Right hindlimb (tissue), 1 donor: ENCODE measurements around the gene SIM2.
A peak's percentile ranks its signal among the peaks of the same experiment; 100 is the strongest.
"Not testable (repeated sequence)": the region's sequence is repeated elsewhere in the genome, so short reads cannot be mapped to it uniquely, and the experiment has no call there.

Experiments used
- DNase-seq: peaks from one replicate; pipeline ENCODE4 v3.0.0-alpha.2; 2018

SIM2 gene, protein sequence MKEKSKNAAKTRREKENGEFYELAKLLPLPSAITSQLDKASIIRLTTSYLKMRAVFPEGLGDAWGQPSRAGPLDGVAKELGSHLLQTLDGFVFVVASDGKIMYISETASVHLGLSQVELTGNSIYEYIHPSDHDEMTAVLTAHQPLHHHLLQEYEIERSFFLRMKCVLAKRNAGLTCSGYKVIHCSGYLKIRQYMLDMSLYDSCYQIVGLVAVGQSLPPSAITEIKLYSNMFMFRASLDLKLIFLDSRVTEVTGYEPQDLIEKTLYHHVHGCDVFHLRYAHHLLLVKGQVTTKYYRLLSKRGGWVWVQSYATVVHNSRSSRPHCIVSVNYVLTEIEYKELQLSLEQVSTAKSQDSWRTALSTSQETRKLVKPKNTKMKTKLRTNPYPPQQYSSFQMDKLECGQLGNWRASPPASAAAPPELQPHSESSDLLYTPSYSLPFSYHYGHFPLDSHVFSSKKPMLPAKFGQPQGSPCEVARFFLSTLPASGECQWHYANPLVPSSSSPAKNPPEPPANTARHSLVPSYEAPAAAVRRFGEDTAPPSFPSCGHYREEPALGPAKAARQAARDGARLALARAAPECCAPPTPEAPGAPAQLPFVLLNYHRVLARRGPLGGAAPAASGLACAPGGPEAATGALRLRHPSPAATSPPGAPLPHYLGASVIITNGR

DNA sequence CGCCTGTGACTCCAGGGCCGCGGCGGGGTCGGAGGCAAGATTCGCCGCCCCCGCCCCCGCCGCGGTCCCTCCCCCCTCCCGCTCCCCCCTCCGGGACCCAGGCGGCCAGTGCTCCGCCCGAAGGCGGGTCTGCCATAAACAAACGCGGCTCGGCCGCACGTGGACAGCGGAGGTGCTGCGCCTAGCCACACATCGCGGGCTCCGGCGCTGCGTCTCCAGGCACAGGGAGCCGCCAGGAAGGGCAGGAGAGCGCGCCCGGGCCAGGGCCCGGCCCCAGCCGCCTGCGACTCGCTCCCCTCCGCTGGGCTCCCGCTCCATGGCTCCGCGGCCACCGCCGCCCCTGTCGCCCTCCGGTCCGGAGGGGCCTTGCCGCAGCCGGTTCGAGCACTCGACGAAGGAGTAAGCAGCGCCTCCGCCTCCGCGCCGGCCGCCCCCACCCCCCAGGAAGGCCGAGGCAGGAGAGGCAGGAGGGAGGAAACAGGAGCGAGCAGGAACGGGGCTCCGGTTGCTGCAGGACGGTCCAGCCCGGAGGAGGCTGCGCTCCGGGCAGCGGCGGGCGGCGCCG is at the start of gene SIM2:
TSS of gene SIM2 (plus strand) at position 135 of the 565 bp plus-strand sequence. CDS start 632 bp downstream, outside the sequence.
- no peak for DNase-seq

DNA sequence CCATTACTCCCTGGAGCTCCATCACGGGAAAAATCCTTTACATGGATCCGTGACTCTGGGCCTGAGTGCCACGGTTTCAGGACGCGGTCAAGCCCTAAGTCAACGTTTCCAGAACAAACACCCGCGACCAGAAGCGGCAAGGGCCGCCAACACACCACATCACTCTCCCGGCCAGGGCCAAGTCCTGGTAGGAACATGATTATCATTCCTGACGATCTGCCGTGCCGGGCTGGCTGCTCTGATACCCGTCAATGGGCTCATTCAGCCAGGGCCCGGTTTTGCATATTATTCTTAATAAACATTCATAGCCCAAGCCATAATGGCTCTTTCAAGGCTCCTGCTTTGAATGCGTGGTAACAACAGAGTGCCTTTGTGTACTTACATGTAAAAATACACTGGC is 44.6 kb upstream of the SIM2 start:
- peak; percentile 41 for DNase-seq

DNA sequence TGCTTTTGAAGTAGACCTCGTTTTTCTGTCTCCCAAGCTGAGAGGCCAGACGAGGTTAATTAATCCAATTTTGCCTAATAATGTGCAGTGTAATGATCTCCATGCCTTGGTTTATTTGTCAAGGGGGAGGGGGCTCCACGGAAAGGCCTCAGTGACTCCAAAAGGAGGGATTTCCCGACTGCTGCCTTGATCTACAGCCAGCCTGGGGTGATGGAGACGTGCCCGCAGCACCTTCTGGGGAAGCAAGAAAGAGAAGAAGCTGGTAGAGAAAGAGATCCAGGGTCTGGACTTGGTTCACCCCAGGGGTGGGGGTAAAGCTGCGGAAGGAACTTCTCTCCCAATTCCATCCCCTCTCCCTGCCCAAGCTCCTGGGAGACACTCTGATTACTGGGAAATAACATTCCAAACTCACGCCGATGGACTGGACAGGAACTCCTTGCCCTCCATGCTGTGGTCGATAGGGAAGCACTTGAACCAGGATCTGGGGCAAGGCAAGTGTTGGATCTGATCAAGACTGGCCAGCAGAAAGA is 44.1 kb upstream of the SIM2 start:
- DNase-seq = no peak

DNA sequence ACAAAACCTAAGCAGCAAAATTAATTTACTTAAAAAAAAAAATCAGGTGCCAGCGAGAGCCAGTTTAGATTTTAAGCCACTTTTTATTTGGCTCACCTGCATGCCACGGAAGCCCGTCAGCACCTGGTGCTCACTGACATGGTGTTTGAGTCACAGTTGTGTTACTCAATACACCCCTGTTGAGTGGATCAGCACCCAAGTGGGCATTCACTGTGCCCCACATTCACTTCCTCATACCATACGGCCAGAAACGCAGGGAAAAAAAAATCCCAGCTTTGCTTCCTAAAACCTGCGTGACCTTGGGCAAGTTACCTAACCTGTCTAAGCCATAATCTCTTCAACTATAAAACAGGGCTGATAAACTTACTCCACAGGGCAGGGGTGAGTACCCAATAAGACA is 42.8 kb upstream of the SIM2 start:
- DNase-seq = no peak

DNA sequence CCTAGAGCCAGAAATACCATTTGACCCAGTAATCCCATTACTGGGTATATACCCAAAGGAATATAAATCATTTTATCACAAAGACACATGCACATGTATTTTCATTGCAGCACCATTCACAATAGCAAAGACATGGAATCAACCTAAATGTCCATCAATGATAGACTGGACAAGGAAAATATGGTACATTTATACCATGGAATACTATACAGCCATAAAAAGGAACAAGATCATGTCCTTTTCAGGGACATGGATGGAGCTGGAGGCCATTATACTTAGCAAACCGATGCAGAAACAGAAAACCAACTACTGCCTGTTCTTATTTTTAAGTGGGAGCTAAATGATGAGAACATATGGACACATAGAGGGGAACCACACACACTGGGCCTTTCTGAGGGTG is 41.6 kb upstream of the SIM2 start:
- not testable (repeated sequence) for DNase-seq

DNA sequence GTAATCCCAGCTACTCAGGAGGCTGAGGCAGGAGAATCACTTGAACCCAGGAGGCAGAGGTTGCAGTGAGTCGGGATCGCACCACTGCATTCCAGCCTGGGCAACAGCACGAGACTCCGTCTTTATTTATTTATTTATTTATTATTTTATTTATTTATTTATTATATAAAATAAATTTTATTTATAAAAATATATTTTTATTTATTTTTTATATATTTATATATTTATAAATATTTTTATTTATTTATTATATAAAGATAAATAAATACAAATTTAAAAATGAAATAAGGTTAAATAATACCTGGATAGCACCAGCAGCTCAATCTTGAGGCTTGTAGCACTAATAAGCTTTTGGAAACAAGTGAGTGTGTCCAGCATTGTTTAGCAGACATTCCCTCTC is 40.9 kb upstream of the SIM2 start:
- DNase-seq = no peak

DNA sequence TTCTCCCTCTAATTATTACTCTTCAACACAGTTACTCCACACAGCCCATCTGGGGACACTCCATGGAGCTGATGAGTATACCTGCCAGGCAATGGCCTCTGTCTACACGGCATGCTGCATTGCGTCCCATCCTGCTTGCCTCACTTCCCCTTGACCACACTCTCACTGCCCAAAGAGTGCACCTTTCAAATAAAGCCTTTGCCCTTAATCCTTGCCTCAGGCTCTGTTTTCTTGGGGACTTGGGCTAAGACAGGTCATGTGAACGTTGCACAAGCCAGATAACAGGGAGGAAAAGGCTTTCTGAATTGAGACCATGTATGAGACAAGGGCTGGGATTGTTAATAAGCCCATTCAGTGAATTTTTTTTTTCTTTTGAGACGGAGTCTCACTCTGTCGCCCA is 40.0 kb upstream of the SIM2 start:
- DNase-seq = no peak

DNA sequence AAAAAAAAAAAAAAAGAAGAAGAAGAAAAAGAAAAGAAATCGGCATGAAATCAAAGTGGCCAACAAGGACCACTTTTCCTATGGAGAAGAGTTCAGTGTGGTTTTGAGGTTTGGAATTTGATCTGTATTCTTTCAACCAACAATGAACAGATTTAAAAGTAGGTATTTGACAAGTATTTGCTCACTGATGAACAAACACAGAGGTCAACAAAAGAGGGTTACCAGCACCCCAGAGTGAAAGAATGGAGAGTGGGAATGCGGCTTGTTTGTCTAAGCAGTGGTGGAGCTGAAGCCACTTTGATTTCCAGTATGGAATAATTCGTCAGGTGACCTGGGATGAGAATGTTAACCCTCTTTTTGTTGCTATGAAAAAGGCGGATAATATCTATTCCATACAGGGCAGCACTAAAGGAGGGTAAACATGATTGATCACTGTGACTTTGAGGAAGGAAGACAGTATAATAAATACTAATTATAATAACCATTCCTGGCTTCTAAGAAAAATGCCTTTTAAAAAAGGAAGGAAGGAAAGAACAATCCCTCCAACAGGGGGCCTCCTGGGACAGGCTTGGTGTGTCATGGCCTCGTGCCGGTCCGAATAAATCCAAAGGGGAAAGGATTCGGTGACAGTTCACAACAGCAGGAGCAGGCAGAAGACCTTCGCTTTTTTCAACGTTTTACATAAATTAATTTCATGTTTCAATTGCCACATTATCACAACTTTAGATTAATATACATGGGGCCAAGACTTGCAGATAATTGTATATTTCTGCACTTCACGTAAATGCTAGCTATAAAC is 37.2 kb upstream of the SIM2 start:
- DNase-seq = no peak

DNA sequence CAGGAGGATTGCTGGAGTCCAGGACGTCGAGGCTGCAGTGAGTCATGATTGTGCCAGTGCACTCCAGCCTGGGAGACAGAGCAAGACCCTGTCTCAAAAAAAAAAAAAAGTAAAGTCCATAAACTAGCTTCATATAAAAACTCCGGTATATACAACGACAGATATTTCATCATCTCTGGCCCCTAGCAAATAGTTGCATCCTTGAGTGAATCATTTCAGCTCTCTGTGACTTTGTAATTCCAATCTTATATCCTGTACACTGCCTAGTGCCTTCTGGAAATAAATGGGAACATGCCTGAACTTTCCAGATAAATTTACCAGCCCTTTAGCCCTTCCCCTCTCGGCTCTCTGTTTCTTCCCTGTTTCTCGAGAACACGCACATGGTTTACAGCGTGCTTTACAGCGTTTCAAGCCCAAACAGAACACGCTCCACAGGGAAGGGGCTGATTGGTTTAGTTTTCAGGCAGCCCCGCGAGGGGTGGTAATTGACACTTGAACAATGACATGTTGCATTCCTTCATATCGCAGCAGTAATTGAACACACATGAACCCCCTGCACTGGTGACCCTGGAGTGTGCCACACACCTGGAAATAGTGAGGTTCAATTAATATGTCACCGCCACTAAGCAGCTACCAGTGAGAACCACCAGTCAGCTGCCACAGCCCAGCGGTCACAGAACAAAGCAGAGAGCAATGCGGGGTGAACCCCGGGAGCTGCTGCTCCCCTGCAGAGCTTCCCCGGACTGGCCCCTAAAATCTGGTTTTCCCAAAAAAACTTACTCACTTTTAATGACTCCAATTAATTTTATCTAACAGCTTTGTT is 35.7 kb upstream of the SIM2 start:
- no peak for DNase-seq

DNA sequence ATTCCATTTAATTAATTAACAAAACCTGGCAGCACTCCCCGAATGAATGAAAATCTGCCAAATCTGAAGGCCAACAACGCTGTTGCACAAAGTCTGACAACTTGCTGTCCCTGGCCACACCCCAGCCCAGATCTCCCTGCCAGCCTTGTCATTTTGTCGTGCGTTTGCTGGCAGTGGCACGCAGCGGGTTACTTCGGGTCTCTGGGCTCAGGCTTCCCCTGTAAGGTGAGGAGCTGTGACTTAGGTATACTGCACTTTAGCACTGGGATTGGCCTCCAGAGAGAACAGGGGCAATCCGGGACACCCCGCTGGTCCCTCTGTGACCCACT is 34.3 kb upstream of the SIM2 start:
- no peak for DNase-seq

DNA sequence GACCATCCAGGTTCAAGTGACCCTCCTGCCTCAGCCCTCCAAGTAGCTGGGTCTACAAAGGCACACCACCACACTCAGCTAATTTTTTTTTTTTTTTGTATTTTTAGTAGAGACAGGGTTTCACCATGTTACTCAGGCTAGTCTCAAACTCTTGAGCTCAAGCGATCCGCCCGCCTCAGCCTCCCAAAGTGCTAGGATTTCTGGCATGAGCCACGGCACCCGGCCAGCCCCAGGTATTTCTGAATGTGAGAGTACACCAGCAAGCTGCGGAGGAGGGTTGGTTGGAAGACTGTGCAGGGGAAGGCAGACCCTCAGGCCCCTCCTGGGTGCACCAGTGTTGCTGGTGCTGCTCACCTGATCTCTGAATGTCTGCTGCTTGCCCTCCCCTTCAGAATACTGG is 33.1 kb upstream of the SIM2 start:
- DNase-seq = no peak

DNA sequence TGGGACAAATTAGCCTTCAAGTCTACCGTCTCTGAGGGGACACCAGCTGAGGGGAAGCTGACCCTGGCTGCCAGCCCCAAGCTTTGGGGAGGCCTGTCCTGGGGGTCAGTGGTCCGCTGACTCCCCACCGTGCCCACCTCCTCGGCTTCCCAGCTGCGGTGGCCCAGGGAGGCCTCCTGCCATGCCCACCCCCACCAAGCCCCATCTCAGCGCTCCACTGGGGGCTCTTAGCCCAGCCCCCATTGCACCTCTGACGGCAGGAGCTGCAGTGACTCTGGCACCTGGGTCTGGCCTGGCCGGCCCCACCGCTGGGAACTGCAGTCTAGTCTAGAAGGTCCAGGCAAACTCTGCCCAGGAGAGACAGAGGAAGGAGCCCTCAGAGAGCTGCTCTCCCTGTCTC is 30.2 kb upstream of the SIM2 start:
- no peak for DNase-seq

DNA sequence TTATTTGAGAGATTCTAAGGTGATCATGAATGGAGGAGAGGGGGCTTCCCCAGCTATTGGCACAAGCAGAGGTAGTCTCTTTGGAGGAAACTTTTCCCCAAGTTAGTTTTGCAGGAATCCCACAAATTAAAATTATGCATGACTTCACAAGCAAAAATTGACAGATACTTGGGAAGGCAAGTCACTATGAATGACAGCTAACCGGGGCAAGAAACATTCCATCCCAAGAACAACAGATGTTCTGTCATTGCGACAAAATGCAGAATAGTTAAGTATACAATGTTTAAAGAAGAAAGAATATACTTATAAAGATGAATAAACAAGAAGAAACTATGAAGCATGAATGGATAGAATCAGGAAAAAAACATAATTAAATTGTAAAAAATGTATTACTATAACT is 27.1 kb upstream of the SIM2 start:
- no peak for DNase-seq

DNA sequence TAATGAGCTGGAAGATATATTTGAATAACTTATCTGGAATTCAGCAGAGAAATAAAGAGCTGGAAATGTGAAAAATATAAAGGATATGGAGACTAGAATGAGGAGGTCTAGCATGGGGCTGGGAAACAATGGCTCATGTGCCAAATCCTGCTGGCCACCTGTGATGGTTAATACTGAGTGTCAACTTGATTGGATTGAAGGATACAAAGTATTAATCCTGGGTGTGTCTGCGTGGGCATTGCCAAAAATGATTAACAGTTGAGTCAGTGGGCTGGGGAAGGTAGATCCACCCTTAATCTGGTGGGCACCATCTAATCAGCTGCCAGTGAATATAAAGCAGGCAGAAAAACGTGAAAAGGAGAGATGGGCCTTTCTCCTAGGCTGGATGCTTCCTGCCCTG is 26.6 kb upstream of the SIM2 start:
- DNase-seq = not testable (repeated sequence)

DNA sequence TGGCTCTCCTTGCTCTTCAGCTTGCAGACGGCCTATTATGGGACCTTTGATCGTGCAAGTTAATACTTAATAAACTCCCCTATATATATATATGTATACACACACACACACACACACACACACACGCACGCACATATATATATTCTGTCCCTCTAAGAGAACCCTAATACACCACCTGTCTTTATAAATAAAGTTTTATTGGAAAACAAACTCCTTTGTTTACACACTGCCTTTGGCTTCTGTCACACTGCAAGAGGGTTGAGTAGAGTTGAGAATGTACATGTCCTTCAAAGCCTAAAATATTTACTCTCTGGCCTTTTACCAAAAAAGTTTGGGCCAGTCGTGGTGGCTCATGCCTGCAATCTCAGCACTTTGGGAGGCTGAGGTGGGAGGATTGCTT is 26.2 kb upstream of the SIM2 start:
- DNase-seq = no peak

DNA sequence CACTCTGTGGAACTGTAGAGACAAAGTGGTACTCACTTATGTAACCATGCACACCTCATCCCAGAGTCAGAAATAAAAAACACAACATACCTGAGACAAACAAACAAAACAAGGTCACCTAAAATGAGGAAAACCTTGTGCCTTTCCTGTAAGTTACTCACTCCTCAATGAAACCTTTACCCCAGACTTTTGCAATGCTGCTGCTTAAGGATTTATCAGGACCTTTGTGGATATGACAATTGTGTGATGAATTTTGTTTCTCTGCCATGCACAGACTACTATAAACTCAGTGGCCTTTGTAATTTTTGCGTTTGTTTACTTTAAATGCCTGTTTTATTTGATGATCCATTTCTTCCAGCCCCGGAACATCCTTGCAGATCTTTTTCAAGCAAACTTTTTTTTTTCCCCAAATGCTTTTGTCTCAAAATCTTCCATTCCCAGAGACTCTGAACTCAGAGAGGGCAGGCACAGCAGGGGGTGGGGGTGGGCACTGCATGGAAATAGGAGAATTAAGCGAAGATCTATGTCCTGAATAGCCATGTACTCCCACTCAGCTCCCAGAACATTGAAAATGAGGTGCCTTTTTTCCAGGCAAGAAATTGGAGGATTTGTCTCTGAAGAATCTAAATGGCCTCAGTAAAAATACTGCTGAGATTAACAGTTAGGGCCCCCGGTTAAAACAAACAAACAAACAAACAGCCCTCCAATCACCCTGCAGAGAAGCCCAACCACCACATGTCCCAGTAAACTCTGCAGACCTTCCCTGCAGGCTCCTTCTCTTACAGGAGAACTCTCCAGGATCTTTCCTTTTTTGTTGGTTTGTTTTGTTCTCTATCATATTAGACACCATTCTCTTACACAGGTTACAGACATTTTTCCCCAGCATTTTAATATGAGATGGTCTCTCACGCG is 22.6 kb upstream of the SIM2 start:
- no peak for DNase-seq

DNA sequence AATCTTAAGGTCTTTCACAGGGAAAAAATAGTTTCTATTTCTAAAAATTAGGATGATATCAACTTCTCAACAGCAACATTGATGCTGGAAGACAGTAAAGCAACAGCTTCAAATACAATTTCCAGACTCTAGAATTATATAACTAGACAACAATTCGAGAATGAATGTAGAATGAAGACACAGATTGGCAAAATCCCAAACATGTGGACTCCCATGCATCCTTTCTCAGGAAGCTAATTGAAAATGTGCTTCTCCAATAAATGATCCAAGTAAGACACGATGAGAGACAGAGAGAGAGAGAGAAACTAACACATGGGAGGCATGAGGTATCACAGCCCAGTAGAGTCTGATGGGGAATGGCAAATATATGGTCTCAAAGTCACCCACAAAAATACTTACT is 21.5 kb upstream of the SIM2 start:
- no peak for DNase-seq

DNA sequence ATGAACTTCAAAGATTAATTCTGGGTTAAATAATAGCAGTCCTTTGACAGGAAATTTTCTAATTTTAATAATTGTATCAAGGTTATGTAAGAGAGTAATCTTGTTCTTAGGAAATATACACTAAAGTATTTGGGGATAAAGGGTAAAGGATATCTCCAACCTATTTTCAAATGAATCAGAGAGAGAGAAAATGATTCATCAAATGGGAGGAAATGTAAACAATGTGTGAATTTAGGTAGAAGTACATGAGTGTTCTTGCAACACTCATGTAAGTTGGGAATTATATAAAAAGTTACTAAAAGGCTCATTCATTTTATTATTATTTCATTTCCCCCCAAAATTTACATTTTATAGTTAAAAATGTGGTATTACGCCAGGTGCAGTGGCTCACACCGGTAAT is 20.4 kb upstream of the SIM2 start:
- no peak for DNase-seq

DNA sequence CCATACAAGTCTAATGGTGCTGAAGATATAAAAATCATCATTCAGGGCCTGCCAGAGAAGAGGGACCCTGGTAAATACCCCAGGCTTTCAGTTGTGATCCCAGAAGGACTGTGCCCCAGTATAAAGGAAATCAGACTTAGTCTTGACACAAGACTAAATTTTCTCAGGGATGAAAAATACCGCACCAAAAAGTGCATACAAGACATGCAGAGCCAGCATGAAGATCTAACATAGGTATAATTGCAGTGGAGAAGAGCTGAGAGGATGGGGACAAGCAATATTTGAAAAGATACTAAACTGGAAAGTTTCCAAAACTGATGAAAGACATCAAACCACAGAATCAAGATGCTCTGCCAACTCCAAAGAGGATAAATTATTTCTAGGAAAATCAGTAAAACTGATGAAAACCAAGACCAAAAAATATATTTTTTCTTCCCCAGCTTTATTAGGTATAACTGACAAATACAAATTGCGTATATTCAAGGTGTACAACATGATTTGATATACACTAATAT is 17.7 kb upstream of the SIM2 start:
- DNase-seq = no peak

DNA sequence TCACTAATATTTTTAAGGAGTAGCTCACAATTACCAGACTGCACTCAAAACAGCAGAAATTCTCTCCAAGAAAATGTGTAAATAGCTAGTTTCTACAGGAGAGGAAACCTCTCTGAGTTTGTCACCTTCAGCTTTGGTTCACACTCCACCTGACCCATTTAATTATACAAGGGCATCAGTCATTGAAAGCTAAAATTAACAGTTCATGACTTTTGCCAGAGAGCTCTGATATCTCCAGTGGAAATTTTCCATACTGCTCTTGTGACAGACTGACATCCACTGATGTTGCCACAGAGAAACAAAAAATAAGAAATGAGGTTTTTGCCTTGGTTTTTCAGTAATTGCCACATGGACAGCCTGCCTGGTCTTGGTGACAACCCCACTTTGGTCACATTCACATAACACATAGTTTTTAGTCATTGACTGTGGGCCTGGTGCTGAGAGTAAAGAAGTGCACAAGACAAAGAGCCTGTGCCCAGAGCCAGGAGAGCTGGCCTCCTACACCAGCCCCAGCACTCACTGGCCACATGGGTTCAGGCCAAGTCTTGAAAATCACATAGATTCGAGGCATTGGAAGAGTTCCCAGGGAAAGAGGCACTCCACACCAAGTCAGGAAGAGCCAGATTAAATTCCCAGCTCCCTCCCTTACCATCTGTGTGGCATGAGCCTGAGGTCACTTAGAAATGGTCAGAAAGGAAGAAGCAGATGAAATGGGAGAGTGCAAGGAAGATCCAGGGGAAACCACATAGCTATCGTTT is 13.8 kb upstream of the SIM2 start:
- DNase-seq = no peak
